CD4-positive, alpha-beta T cell treated with Interleukin-15 for 1 hour (primary cell): ENCODE data around the gene NRG3.
"Not testable (repeated sequence)": the region's sequence is repeated elsewhere in the genome, so short reads cannot be mapped to it uniquely, and the experiment has no call there.

Experiments
- DNase-seq: peaks from one replicate; pipeline ENCODE4 v3.0.0-alpha.2; 2020

Gene NRG3

GRCh38 chr10:81963606-81964005, 88.6 kb downstream of the NRG3 start:
- no peak for DNase-seq

- DNase-seq: no peak
Measured at GRCh38 chr10:81967716-81968115, 92.7 kb downstream of the NRG3 start.

GRCh38 chr10:81969136-81969535, 94.1 kb downstream of the NRG3 start:
- DNase-seq: no peak

- no peak for DNase-seq
Measured at GRCh38 chr10:81978238-81978637, 103.2 kb downstream of the NRG3 start.

- no peak for DNase-seq
Measured at GRCh38 chr10:81981724-81982123, 106.7 kb downstream of the NRG3 start.

- DNase-seq: no peak
Measured at GRCh38 chr10:81984428-81984827, 109.4 kb downstream of the NRG3 start.

GRCh38 chr10:81995254-81995653, 120.3 kb downstream of the NRG3 start:
- DNase-seq: no peak

GRCh38 chr10:81996927-81997326, 121.9 kb downstream of the NRG3 start:
- DNase-seq: no peak

GRCh38 chr10:82020999-82021398, 146.0 kb downstream of the NRG3 start:
- no peak for DNase-seq

GRCh38 chr10:82027711-82028110, 152.7 kb downstream of the NRG3 start:
- DNase-seq: no peak

GRCh38 chr10:82037076-82037475, 162.1 kb downstream of the NRG3 start:
- DNase-seq: no peak

- DNase-seq: no peak
Measured at GRCh38 chr10:82038587-82038986, 163.6 kb downstream of the NRG3 start.

GRCh38 chr10:82040336-82040735, 165.3 kb downstream of the NRG3 start:
- DNase-seq: no peak

- no peak for DNase-seq
Measured at GRCh38 chr10:82041018-82041417, 166.0 kb downstream of the NRG3 start.

GRCh38 chr10:82056391-82056790, 181.4 kb downstream of the NRG3 start:
- DNase-seq: no peak

GRCh38 chr10:82067192-82067591, 192.2 kb downstream of the NRG3 start:
- DNase-seq: not testable (repeated sequence)

GRCh38 chr10:82068501-82068900, 193.5 kb downstream of the NRG3 start:
- no peak for DNase-seq

- DNase-seq: no peak
Measured at GRCh38 chr10:82071231-82071630, 196.2 kb downstream of the NRG3 start.

- no peak for DNase-seq
Measured at GRCh38 chr10:82072124-82072523, 197.1 kb downstream of the NRG3 start.

- no peak for DNase-seq
Measured at GRCh38 chr10:82075605-82076004, 200.6 kb downstream of the NRG3 start.

GRCh38 chr10:82084496-82084895, 209.5 kb downstream of the NRG3 start:
- no peak for DNase-seq

- no peak for DNase-seq
Measured at GRCh38 chr10:82084904-82085303, 209.9 kb downstream of the NRG3 start.

- DNase-seq: no peak
Measured at GRCh38 chr10:82089327-82089726, 214.3 kb downstream of the NRG3 start.

- no peak for DNase-seq
Measured at GRCh38 chr10:82091413-82091812, 216.4 kb downstream of the NRG3 start.

- DNase-seq: no peak
Measured at GRCh38 chr10:82092111-82092510, 217.1 kb downstream of the NRG3 start.

- no peak for DNase-seq
Measured at GRCh38 chr10:82124713-82125112, 249.7 kb downstream of the NRG3 start.
